ENCODE results near the gene AOC2. TPM values are rescaled to one million over a fixed set of nuclear protein-coding genes. Genes with fewer than 3 reads are reported as not detected.

AOC2 gene
- total and polyA plus RNA-seq, 9 of the 15 experiments (the other 6 are each of a cell fraction or from before 2014, with no cell fraction given), result 0.08 to 0.91 (median 0.49) TPM

DNA sequence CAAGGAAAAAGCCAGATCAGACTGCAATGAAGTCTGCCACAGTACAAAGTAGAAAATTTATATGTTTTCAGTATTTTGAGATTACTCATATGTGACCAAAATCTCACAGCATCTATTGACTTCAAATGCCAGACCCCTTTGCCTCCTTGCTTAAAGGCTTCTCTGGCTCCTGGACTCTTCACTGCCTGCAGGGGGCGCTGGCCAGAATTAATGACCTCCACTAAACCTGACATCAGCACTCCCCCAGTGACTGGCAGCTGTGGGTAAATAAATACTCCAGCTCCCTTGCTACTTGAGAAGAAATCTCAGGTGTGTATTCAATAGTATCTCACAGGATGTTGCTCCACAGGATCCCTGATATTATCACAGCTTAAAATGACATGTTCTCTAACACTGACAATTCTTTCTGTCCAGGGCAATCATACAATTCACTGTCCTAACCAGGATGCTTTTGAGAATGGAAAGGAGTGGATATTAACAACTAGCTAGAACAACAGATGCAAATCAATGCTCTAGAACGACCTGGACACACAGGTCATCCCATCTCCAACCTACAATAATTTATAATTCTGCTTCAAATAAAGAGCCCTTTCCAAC, 24.3 kb upstream of the AOC2 start:
- Histone ChIP-seq H3K79me2 (ENCODE audit: control insufficient read depth, insufficient read depth, low read length) (peaks cover 25% of the 10 kb centered on the region), H4K20me1 (replicated peaks; ENCODE audit: control insufficient read depth, insufficient read depth, low read length) (no peaks in the 10 kb centered on the region), H3K27ac (ENCODE audit: extremely low read depth, low read depth, low read length) (no peak overlapping the region), H3K9ac (ENCODE audit: insufficient read depth in 1 of 2, low read depth in 2 of 2, low read length in 2 of 2) (no peak overlapping the region), H3K9me3 (replicated peaks; ENCODE audit: control insufficient read depth, insufficient read depth, low read depth, low read length) (no peaks in the 10 kb centered on the region), H3K9me1 (ENCODE audit: control insufficient read depth, insufficient read depth, low read length) (no peaks in the 10 kb centered on the region), H3K36me3 (ENCODE audit: control insufficient read depth, insufficient read depth, low read length) (peaks cover 74% of the 10 kb centered on the region), H3K4me2 (ENCODE audit: insufficient read depth, low read length) (no peak overlapping the region), H3K27me3 (ENCODE audit: control insufficient read depth in 2 of 2, insufficient read depth in 2 of 2, low read length in 2 of 2) (no peaks in the 10 kb centered on the region), H3K4me1 (replicated peaks in 1 of 2; ENCODE audit: control insufficient read depth in 2 of 2, insufficient read depth in 2 of 2, low read length in 2 of 2) (peaks cover 0 to 18% of the 10 kb centered on the region in 2 experiments; a peak in 2 of 5 replicates), H2AFZ (ENCODE audit: low read depth, low read length) (no peak overlapping the region), H3K4me3 (no peak overlapping the region)
- FAIRE-seq, result peak; percentile 78
- 0% methylated on average over 2 of the region's 2 CpGs for WGBS (ENCODE audit: insufficient coverage, low coverage, missing lambda C conversion rate)
- BruUV-seq (replicated peaks), result no TSS peak
- intact Hi-C loops (cut with micrococcal nuclease) (no loop called here), in situ Hi-C loops (cut with MboI) (loop anchor here (5.0 kb wide), 1 partner anchor 98 kb away; no protein-coding TSS in a partner anchor)
- peak; percentile 64 to 86 (median 67) for DNase-seq (ENCODE audit: extremely low read depth in 1 of 4, low spot score in 3 of 4)
- ChIA-PET CTCF (ENCODE audit: low intra/inter-chr PET ratio) (no interaction called here), POLR2A (interaction anchor here (0.7 to 1.0 kb wide), 2 partner anchors 13 to 76 kb away, joined by 3 read pairs; partner anchors contain the start of gene PSME3)
- ATAC-seq, result peak; percentile 78
- TF ChIP-seq CBX3 (IDR thresholded peaks at IDR 0.05; ENCODE audit: borderline replicate concordance in 1 of 2, low read length in 2 of 2) (0 out of 3 replicates have a peak, but pooled peaks of 1 of the 2 experiments have one; percentile 14), JUND (IDR thresholded peaks at IDR 0.05; ENCODE audit: borderline replicate concordance, low read depth, low read length) (0 out of 2 replicates have a peak, but pooled peaks have one; percentile 17), JUND (tag; IDR thresholded peaks at IDR 0.05; ENCODE audit: borderline replicate concordance, low read depth, low read length) (peak; percentile 18; the same call in 1 of the 3 replicates), MEIS2 (IDR thresholded peaks at IDR 0.05; ENCODE audit: partially characterized antibody) (peak; percentile 72)
- TF ChIP-seq, protein P1, sequence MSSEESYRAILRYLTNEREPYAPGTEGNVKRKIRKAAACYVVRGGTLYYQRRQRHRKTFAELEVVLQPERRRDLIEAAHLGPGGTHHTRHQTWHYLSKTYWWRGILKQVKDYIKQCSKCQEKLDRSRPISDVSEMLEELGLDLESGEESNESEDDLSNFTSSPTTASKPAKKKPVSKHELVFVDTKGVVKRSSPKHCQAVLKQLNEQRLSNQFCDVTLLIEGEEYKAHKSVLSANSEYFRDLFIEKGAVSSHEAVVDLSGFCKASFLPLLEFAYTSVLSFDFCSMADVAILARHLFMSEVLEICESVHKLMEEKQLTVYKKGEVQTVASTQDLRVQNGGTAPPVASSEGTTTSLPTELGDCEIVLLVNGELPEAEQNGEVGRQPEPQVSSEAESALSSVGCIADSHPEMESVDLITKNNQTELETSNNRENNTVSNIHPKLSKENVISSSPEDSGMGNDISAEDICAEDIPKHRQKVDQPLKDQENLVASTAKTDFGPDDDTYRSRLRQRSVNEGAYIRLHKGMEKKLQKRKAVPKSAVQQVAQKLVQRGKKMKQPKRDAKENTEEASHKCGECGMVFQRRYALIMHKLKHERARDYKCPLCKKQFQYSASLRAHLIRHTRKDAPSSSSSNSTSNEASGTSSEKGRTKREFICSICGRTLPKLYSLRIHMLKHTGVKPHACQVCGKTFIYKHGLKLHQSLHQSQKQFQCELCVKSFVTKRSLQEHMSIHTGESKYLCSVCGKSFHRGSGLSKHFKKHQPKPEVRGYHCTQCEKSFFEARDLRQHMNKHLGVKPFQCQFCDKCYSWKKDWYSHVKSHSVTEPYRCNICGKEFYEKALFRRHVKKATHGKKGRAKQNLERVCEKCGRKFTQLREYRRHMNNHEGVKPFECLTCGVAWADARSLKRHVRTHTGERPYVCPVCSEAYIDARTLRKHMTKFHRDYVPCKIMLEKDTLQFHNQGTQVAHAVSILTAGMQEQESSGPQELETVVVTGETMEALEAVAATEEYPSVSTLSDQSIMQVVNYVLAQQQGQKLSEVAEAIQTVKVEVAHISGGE (CRISPR knock-in tag; IDR thresholded peaks at IDR 0.05), result no peak
- TF ChIP-seq, protein P2, sequence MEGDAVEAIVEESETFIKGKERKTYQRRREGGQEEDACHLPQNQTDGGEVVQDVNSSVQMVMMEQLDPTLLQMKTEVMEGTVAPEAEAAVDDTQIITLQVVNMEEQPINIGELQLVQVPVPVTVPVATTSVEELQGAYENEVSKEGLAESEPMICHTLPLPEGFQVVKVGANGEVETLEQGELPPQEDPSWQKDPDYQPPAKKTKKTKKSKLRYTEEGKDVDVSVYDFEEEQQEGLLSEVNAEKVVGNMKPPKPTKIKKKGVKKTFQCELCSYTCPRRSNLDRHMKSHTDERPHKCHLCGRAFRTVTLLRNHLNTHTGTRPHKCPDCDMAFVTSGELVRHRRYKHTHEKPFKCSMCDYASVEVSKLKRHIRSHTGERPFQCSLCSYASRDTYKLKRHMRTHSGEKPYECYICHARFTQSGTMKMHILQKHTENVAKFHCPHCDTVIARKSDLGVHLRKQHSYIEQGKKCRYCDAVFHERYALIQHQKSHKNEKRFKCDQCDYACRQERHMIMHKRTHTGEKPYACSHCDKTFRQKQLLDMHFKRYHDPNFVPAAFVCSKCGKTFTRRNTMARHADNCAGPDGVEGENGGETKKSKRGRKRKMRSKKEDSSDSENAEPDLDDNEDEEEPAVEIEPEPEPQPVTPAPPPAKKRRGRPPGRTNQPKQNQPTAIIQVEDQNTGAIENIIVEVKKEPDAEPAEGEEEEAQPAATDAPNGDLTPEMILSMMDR (IDR thresholded peaks at IDR 0.05 in 2 of 3, conservative IDR thresholded peaks at IDR 0.05 in 1 of 3; ENCODE audit: insufficient read depth in 2 of 3, low read depth in 1 of 3, low read length in 3 of 3), result peak; percentile 75 to 90 (median 80)
- TF ChIP-seq, protein P3, sequence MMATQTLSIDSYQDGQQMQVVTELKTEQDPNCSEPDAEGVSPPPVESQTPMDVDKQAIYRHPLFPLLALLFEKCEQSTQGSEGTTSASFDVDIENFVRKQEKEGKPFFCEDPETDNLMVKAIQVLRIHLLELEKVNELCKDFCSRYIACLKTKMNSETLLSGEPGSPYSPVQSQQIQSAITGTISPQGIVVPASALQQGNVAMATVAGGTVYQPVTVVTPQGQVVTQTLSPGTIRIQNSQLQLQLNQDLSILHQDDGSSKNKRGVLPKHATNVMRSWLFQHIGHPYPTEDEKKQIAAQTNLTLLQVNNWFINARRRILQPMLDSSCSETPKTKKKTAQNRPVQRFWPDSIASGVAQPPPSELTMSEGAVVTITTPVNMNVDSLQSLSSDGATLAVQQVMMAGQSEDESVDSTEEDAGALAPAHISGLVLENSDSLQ (IDR thresholded peaks at IDR 0.05), result peak; percentile 90
